H1 (cell line): ENCODE data around the gene PDE3A.

Experiments used
- POLR2A ChIP-seq, 2 experiments: IDR thresholded peaks; 1 replicate in 1 of 2; 2 replicates in 1 of 2; pipeline ENCODE4 v1.6.1; 2011; ENCODE audit warnings: low read depth in 2 of 2, low read length in 2 of 2, mild to moderate bottlenecking in 2 of 2; ENCODE audit errors: control extremely low read depth in 1 of 2
- TF ChIP-seq, protein P1 (sequence below), 3 experiments: IDR thresholded peaks; 1 replicate in 2 of 3; 2 replicates in 1 of 3; pipeline versions ENCODE4 v1.5.1 to v1.6.1; 2011; ENCODE audit warnings: low read length in 3 of 3, mild to moderate bottlenecking in 3 of 3, inconsistent platforms in 2 of 3, low read depth in 1 of 3, moderate library complexity in 1 of 3; ENCODE audit not compliant: insufficient read depth in 1 of 3; ENCODE audit errors: control extremely low read depth in 1 of 3

DNA sequence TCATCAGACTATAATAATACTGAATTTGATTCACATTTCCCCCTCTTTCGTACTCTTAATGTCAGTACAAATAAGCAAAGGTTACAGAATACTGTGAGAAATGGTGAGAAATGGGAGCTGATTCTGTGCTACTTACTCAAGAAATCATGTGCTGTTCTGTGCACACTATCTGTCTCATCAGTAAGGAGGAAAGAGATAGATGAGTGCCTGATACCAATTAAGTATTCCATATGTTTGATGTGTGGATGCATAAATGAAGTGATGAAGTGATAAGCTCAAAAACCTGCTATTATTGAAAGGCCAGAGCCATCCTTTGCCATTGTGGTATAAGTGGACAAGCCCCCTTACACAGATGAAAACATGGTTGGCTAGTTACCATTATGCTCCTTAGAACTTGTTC is 127.7 kb downstream of the PDE3A start:
- no peak for TF ChIP-seq POLR2A (IDR thresholded peaks at IDR 0.05; ENCODE audit: control extremely low read depth in 1 of 2, low read depth in 2 of 2, low read length in 2 of 2)
- TF ChIP-seq, protein P1, sequence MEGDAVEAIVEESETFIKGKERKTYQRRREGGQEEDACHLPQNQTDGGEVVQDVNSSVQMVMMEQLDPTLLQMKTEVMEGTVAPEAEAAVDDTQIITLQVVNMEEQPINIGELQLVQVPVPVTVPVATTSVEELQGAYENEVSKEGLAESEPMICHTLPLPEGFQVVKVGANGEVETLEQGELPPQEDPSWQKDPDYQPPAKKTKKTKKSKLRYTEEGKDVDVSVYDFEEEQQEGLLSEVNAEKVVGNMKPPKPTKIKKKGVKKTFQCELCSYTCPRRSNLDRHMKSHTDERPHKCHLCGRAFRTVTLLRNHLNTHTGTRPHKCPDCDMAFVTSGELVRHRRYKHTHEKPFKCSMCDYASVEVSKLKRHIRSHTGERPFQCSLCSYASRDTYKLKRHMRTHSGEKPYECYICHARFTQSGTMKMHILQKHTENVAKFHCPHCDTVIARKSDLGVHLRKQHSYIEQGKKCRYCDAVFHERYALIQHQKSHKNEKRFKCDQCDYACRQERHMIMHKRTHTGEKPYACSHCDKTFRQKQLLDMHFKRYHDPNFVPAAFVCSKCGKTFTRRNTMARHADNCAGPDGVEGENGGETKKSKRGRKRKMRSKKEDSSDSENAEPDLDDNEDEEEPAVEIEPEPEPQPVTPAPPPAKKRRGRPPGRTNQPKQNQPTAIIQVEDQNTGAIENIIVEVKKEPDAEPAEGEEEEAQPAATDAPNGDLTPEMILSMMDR (IDR thresholded peaks at IDR 0.05; ENCODE audit: control extremely low read depth in 1 of 3, insufficient read depth in 1 of 3, low read depth in 1 of 3, low read length in 3 of 3): no peak
